HG02588 (cell line): ENCODE results near the gene LYPD6.
"Not testable (repeated sequence)": the region's sequence is repeated elsewhere in the genome, so short reads cannot be mapped to it uniquely, and the experiment has no call there.

Source experiments
- ATAC-seq: cut with Tn5 transposase; IDR thresholded peaks from one replicate; pipeline ENCODE4 v1.9.1; 2021; ENCODE audit warnings: mild to moderate bottlenecking, moderate library complexity; ENCODE audit not compliant: unreplicated experiment

LYPD6 gene

GRCh38 chr2:149490296-149490695, 159.9 kb downstream of the LYPD6 start:
- ATAC-seq: no peak

DNA sequence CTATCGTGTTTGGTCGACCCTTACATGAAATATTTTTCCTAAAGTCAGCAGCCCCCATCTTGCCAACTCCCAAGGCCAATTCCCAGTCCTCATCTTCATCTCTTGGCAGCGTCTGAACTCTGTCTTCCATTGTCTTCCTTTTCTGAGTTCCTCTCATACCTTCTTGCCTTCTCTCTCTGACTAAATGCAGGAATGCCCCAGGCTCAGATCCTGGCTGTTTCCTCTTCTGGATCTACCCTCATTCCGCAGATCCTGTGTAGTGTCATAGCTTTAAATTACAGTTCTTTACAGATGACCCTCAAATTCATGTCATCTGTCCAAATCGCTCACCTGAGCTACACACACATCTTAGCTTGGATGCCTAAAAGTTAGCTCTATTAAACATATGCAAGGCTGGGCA, 162.5 kb downstream of the LYPD6 start:
- no peak for ATAC-seq

DNA sequence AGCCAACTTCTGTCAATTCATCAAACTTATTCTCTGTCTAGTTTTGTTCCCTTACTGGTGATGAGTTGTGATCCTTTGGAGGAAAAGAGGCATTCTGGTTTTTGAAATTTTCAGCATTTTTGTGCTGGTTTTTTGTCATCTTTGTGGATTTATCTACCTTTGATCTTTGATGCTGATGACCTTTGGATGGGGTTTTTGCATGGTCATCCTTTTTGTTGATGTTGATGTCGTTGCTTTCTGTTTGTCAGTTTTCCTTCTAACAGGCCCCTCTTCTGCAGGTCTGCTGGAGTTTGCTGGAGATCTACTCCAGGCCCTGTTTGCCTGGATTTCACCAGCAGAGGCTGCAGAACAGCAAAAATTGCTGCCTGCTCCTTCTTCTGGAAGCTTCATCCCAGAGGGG, 168.8 kb downstream of the LYPD6 start:
- not testable (repeated sequence) for ATAC-seq

GRCh38 chr2:149506808-149507207, 176.4 kb downstream of the LYPD6 start:
- ATAC-seq: not testable (repeated sequence)

DNA sequence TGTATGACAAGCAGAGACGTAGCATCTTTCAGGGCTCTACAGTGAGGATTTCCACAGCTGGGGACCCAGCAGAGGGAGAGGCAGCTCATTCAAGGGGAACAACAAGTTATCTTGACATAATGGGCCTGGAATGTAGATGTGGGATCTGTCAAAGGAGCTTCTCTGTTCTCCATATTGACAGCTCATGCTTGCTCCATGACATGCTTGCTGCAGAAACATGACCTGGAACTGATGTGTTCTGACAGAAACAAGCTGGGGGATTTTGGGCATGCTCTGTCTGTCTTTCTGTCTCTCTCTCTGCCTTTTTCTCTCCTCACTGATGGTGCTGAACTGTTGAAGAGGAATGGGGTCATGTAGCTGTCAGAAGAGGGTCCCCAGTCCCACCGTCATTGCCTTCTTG, 177.6 kb downstream of the LYPD6 start:
- no peak for ATAC-seq

DNA sequence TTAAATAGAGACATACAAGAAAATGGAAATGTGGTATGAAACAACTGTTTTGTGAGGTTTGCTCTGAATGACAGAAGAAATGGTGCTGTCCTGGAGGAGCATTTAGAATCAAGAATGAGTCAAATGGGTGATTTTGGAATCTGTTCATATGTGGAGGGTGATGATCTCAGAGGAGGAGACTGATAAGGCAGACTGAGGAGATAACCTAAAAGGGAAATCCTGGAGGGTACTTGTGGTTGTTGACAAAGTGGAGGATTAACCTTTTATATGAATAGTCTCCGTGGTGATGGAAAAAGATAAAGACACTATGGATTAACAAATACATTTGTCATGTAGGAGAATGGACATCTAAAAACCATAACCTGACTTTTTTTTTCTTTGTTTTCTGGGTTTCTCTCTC, 183.1 kb downstream of the LYPD6 start:
- ATAC-seq: no peak
